Measurements from ENCODE around the gene MCUR1.
A peak's percentile ranks its signal among the peaks of the same experiment; 100 is the strongest.

The MCUR1 gene

DNA sequence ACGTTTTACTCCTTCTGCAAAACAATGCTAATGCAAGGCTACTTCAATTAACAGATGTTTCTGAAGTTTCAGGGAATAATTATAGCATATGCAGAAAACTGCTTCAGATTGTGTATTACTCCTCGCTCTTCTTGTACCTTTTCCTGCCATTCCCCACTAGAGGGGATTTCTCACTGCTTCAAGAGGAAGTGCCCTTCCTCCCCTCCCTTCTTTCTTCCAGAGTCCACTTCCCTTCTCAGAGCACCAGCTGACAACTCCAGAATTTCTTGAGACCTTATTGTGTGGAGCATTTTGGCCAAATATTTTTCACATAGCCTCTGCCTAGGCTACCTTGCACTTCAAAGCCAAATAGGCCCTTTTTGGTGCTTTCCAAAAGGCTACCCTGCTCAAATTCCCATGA lies 12.7 kb upstream of the MCUR1 start:
- Histone ChIP-seq H3K36me3 (ENCODE audit: control insufficient read depth, insufficient read depth, low read length, severe bottlenecking) (no peaks in the 10 kb centered on the region), H3K4me1 (ENCODE audit: control insufficient read depth, insufficient read depth, low read length) (no peaks in the 10 kb centered on the region), H3K9ac (ENCODE audit: low read length) (no peak overlapping the region), H3K4me3 (ENCODE audit: low read length) (no peak overlapping the region), H3K9me3 (ENCODE audit: control insufficient read depth, low read length) (no peaks in the 10 kb centered on the region), H3K27me3 (replicated peaks; ENCODE audit: control insufficient read depth, insufficient read depth, low read length) (no peaks in the 10 kb centered on the region)
- DNase-seq (ENCODE audit: low read depth) = no peak

GRCh38 chr6:13825871-13826270 lies 11.5 kb upstream of the MCUR1 start:
- Histone ChIP-seq H3K4me3 (ENCODE audit: low read length) (no peak overlapping the region), H3K4me1 (ENCODE audit: control insufficient read depth, insufficient read depth, low read length) (no peaks in the 10 kb centered on the region), H3K9ac (ENCODE audit: low read length) (no peak overlapping the region), H3K27me3 (replicated peaks; ENCODE audit: control insufficient read depth, insufficient read depth, low read length) (no peaks in the 10 kb centered on the region), H3K36me3 (ENCODE audit: control insufficient read depth, insufficient read depth, low read length, severe bottlenecking) (no peaks in the 10 kb centered on the region), H3K9me3 (ENCODE audit: control insufficient read depth, low read length) (no peaks in the 10 kb centered on the region)
- no peak for DNase-seq (ENCODE audit: low read depth)

- Histone ChIP-seq H3K36me3 (ENCODE audit: control insufficient read depth, insufficient read depth, low read length, severe bottlenecking) (no peaks in the 10 kb centered on the region), H3K27me3 (replicated peaks; ENCODE audit: control insufficient read depth, insufficient read depth, low read length) (no peaks in the 10 kb centered on the region), H3K4me1 (ENCODE audit: control insufficient read depth, insufficient read depth, low read length) (peaks cover 8% of the 10 kb centered on the region), H3K9ac (ENCODE audit: low read length) (no peak overlapping the region), H3K9me3 (ENCODE audit: control insufficient read depth, low read length) (no peaks in the 10 kb centered on the region), H3K4me3 (ENCODE audit: low read length) (no peak overlapping the region)
- no peak for DNase-seq (ENCODE audit: low read depth)
Measured at GRCh38 chr6:13818341-13818740, 4.0 kb upstream of the MCUR1 start.

GRCh38 chr6:13814938-13815575 lies 700 bp upstream of the MCUR1 start:
- H3K36me3 ChIP-seq (ENCODE audit: control insufficient read depth, insufficient read depth, low read length, severe bottlenecking) = no peaks in the 10 kb centered on the region
- H3K9me3 ChIP-seq (ENCODE audit: control insufficient read depth, low read length) = no peaks in the 10 kb centered on the region
- peak overlapping the region; percentile 87 for H3K4me3 ChIP-seq (ENCODE audit: low read length)
- H3K4me1 ChIP-seq (ENCODE audit: control insufficient read depth, insufficient read depth, low read length) = peaks cover 30% of the 10 kb centered on the region
- peak overlapping the region; percentile 91 for H3K9ac ChIP-seq (ENCODE audit: low read length)
- DNase-seq (ENCODE audit: low read depth) = no peak
- H3K27me3 ChIP-seq (replicated peaks; ENCODE audit: control insufficient read depth, insufficient read depth, low read length) = no peaks in the 10 kb centered on the region

DNA sequence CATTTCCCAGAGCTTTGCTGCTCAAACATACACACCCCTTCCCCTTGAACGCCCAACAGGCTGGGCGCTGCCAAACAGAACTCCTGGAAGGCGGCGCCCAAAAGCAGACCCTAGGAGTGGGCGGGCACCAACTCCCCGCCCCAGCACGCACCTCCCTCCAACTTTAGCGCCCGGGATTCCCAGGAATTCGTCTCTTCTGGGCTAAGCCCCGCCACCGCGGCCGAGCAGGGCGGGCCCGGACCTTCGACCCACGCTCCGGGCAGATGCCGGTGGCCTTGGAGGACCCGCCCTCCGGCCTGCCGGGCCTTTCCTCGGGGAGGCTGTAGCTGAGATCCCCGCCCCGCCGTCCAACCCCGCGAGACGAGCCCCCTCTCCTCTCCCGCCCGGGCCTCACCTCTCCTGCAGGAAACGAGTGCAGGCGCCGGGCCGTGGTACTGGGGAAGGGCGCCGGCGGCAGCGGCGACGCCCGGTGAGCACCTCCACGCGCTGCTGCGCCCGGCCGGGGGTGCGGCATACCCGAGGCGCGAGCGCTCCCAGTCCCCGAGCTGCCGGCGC lies 659 bp downstream of the MCUR1 start:
- DNase-seq (ENCODE audit: low read depth) = peak; percentile 85
- H3K36me3 ChIP-seq (ENCODE audit: control insufficient read depth, insufficient read depth, low read length, severe bottlenecking) = no peaks in the 10 kb centered on the region
- H3K4me3 ChIP-seq (ENCODE audit: low read length) = peak overlapping the region; percentile 87
- peaks cover 30% of the 10 kb centered on the region for H3K4me1 ChIP-seq (ENCODE audit: control insufficient read depth, insufficient read depth, low read length)
- H3K27me3 ChIP-seq (replicated peaks; ENCODE audit: control insufficient read depth, insufficient read depth, low read length) = no peaks in the 10 kb centered on the region
- H3K9me3 ChIP-seq (ENCODE audit: control insufficient read depth, low read length) = no peaks in the 10 kb centered on the region
- peak overlapping the region; percentile 91 for H3K9ac ChIP-seq (ENCODE audit: low read length)

GRCh38 chr6:13813026-13813425 lies 1.3 kb downstream of the MCUR1 start:
- Histone ChIP-seq H3K4me1 (ENCODE audit: control insufficient read depth, insufficient read depth, low read length) (peaks cover 30% of the 10 kb centered on the region), H3K9me3 (ENCODE audit: control insufficient read depth, low read length) (no peaks in the 10 kb centered on the region), H3K36me3 (ENCODE audit: control insufficient read depth, insufficient read depth, low read length, severe bottlenecking) (no peaks in the 10 kb centered on the region), H3K9ac (ENCODE audit: low read length) (peak overlapping the region; percentile 91), H3K4me3 (ENCODE audit: low read length) (peak overlapping the region; percentile 87), H3K27me3 (replicated peaks; ENCODE audit: control insufficient read depth, insufficient read depth, low read length) (no peaks in the 10 kb centered on the region)
- peak; percentile 6 for DNase-seq (ENCODE audit: low read depth)

GRCh38 chr6:13812359-13812642 lies 2.1 kb downstream of the MCUR1 start:
- Histone ChIP-seq H3K36me3 (ENCODE audit: control insufficient read depth, insufficient read depth, low read length, severe bottlenecking) (no peaks in the 10 kb centered on the region), H3K9ac (ENCODE audit: low read length) (no peak overlapping the region), H3K4me3 (ENCODE audit: low read length) (no peak overlapping the region), H3K9me3 (ENCODE audit: control insufficient read depth, low read length) (no peaks in the 10 kb centered on the region), H3K4me1 (ENCODE audit: control insufficient read depth, insufficient read depth, low read length) (peaks cover 30% of the 10 kb centered on the region), H3K27me3 (replicated peaks; ENCODE audit: control insufficient read depth, insufficient read depth, low read length) (no peaks in the 10 kb centered on the region)
- DNase-seq (ENCODE audit: low read depth) = no peak

GRCh38 chr6:13811627-13812358 lies 2.6 kb downstream of the MCUR1 start:
- H3K27me3 ChIP-seq (replicated peaks; ENCODE audit: control insufficient read depth, insufficient read depth, low read length) = no peaks in the 10 kb centered on the region
- peaks cover 30% of the 10 kb centered on the region for H3K4me1 ChIP-seq (ENCODE audit: control insufficient read depth, insufficient read depth, low read length)
- H3K9ac ChIP-seq (ENCODE audit: low read length) = no peak overlapping the region
- H3K9me3 ChIP-seq (ENCODE audit: control insufficient read depth, low read length) = no peaks in the 10 kb centered on the region
- no peak overlapping the region for H3K4me3 ChIP-seq (ENCODE audit: low read length)
- no peak for DNase-seq (ENCODE audit: low read depth)
- no peaks in the 10 kb centered on the region for H3K36me3 ChIP-seq (ENCODE audit: control insufficient read depth, insufficient read depth, low read length, severe bottlenecking)

DNA sequence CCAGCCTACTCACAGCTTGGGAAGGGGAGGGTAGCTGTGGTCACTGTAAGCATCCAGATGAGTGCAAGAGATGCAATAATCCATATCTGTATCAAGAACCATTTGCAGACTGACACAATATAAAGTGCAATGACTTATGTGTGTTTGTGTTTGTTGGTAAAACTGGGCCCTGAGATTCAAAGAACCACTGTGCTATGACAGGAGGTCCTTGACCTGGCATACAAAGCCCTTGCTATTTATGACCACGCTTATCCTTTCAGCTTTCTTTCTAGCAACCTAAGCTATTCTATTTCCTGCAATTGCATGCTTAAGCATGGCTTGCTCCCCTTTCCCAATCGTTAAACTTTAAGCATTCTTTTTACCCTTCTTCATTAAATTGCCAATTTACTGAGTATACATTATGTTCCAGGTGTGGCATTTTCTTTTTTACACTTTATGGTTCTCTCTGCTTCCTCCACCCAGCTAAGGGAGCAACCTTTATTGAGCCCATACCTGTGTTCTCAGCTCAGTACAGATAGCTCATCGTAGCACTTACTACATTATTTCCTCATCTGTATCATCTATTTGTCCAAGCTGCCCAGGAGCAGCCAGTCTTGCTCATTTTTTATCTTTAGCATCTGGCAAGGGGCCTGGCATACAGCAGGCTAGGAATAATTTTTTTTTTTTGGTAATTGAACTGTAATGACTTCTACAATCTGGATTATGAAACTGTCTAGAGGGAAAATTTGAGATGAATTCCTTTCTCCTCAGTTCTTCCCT lies 3.5 kb downstream of the MCUR1 start:
- H3K9me3 ChIP-seq (ENCODE audit: control insufficient read depth, low read length) = no peaks in the 10 kb centered on the region
- H3K4me3 ChIP-seq (ENCODE audit: low read length) = no peak overlapping the region
- peak; percentile 24 for DNase-seq (ENCODE audit: low read depth)
- H3K9ac ChIP-seq (ENCODE audit: low read length) = no peak overlapping the region
- H3K27me3 ChIP-seq (replicated peaks; ENCODE audit: control insufficient read depth, insufficient read depth, low read length) = no peaks in the 10 kb centered on the region
- peaks cover 6% of the 10 kb centered on the region for H3K36me3 ChIP-seq (ENCODE audit: control insufficient read depth, insufficient read depth, low read length, severe bottlenecking)
- peaks cover 30% of the 10 kb centered on the region for H3K4me1 ChIP-seq (ENCODE audit: control insufficient read depth, insufficient read depth, low read length)

GRCh38 chr6:13808801-13809200 lies 5.6 kb downstream of the MCUR1 start:
- Histone ChIP-seq H3K9ac (ENCODE audit: low read length) (no peak overlapping the region), H3K36me3 (ENCODE audit: control insufficient read depth, insufficient read depth, low read length, severe bottlenecking) (peaks cover 14% of the 10 kb centered on the region), H3K27me3 (replicated peaks; ENCODE audit: control insufficient read depth, insufficient read depth, low read length) (no peaks in the 10 kb centered on the region), H3K4me3 (ENCODE audit: low read length) (no peak overlapping the region), H3K4me1 (ENCODE audit: control insufficient read depth, insufficient read depth, low read length) (peaks cover 22% of the 10 kb centered on the region), H3K9me3 (ENCODE audit: control insufficient read depth, low read length) (no peaks in the 10 kb centered on the region)
- DNase-seq (ENCODE audit: low read depth) = no peak

DNA sequence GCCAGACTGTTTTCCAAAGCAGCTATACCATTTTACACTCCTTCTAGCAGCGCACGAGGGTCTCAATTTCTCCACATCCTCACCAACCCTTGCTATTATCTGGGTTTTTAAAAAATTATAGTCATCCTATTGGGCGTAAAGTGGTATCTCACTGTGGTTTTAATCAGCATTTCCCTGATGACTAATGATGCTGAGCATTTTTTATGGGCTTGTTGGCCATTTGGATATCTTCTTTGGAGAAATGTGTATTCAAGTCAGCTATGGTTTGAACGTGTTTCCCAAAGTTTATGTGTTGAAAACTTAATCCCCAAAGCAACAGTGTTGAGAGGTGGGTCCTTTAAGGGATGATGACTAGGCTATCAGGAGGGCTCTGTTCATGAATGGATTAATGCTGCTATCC lies 6.7 kb downstream of the MCUR1 start:
- no peak overlapping the region for H3K4me3 ChIP-seq (ENCODE audit: low read length)
- H3K9ac ChIP-seq (ENCODE audit: low read length) = no peak overlapping the region
- H3K4me1 ChIP-seq (ENCODE audit: control insufficient read depth, insufficient read depth, low read length) = peaks cover 17% of the 10 kb centered on the region
- H3K9me3 ChIP-seq (ENCODE audit: control insufficient read depth, low read length) = no peaks in the 10 kb centered on the region
- no peaks in the 10 kb centered on the region for H3K27me3 ChIP-seq (replicated peaks; ENCODE audit: control insufficient read depth, insufficient read depth, low read length)
- H3K36me3 ChIP-seq (ENCODE audit: control insufficient read depth, insufficient read depth, low read length, severe bottlenecking) = peaks cover 18% of the 10 kb centered on the region
- no peak for DNase-seq (ENCODE audit: low read depth)

Data from adipocyte (in vitro differentiated cells).